ENCODE results near the gene HBA1.
"Not testable (repeated sequence)": the region's sequence is repeated elsewhere in the genome, so short reads cannot be mapped to it uniquely, and the experiment has no call there.

HBA1 gene

DNA sequence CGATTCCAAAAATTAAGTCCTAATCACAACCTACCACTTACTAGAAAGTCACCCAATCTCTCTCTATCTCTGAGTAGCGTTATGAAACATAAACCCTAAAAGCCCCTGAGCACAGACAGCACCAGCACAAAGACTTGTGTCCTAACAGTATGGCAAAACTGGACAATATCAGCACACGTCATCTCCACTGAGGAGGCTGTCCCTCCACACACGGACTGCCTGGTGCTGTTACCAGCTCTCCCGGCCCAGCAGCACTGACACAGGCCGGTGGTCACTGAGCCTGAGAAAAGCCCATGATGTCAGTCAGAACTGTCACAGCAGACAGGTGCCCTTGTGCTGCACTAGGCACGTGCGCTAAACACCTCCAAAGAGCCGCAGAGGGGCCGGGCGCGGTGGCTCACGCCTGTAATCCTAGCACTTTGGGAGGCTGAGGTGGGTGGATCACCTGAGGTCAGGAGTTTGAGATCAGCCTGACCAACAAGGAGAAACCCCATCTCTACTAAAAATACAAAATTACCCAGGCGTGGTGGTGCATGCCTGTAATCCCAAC, 35.2 kb downstream of the HBA1 start:
- H3K79me2 ChIP-seq (ENCODE audit: control insufficient read depth, insufficient read depth, low read length, unreplicated experiment), result peaks cover 56% of the 10 kb centered on the region
- H3K27ac ChIP-seq (ENCODE audit: low read depth, low read length); H3K4me3 ChIP-seq (ENCODE audit: low read depth, low read length); H3K4me1 ChIP-seq (ENCODE audit: control insufficient read depth, insufficient read depth, low read length, unreplicated experiment); H2AFZ ChIP-seq (ENCODE audit: low read length, unreplicated experiment); H3K27me3 ChIP-seq (ENCODE audit: insufficient read depth, low read length): not testable (repeated sequence)
- peaks cover 26% of the 10 kb centered on the region for H3K36me3 ChIP-seq (ENCODE audit: insufficient read depth, low read length)

DNA sequence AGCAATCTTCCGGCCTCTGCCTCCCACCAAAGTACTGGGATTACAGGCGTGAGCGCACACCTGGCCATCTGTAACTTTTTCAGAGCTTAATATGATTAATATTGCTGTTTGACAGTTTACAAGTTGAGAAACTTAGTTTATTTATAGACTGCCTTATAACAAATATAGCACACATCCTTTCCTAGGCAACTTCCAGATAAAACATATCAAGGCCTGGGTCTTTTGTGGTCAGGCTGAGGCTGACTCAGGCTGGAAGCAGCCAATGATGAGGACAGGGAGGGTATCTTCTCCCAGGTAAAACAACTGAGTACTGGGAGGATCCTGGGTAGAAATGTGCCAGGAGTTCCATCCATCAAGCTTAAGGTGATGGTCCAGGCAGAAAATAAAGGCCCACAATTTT, 36.5 kb downstream of the HBA1 start:
- Histone ChIP-seq H3K27ac (ENCODE audit: low read depth, low read length) (no peak overlapping the region), H3K79me2 (ENCODE audit: control insufficient read depth, insufficient read depth, low read length, unreplicated experiment) (peaks cover 61% of the 10 kb centered on the region), H3K36me3 (ENCODE audit: insufficient read depth, low read length) (peaks cover 25% of the 10 kb centered on the region), H3K27me3 (ENCODE audit: insufficient read depth, low read length) (no peaks in the 10 kb centered on the region), H3K4me1 (ENCODE audit: control insufficient read depth, insufficient read depth, low read length, unreplicated experiment) (peaks cover 2% of the 10 kb centered on the region), H3K4me3 (ENCODE audit: low read depth, low read length) (no peak overlapping the region), H2AFZ (ENCODE audit: low read length, unreplicated experiment) (no peak overlapping the region)

DNA sequence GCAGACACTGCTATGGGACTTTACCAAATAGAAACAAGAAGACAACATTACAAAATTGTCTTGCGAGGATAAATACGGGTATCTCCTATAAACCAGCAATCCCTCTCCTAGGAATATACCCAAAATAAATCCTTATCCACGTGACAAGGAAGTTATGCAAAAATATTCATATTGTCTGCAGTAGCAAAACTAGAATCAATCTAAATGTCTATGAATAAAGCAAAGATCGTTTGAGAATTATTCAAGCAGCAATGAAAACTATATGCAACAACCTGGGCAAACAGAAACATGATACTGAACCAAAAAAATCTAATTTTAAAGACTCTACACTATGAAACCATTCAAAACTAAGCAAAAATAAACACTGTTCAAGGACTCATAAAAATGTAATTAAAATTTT, 43.5 kb downstream of the HBA1 start:
- no peaks in the 10 kb centered on the region for H3K27me3 ChIP-seq (ENCODE audit: insufficient read depth, low read length)
- H2AFZ ChIP-seq (ENCODE audit: low read length, unreplicated experiment), result no peak overlapping the region
- H3K4me1 ChIP-seq (ENCODE audit: control insufficient read depth, insufficient read depth, low read length, unreplicated experiment), result no peaks in the 10 kb centered on the region
- H3K79me2 ChIP-seq (ENCODE audit: control insufficient read depth, insufficient read depth, low read length, unreplicated experiment), result peaks cover 66% of the 10 kb centered on the region
- no peak overlapping the region for H3K27ac ChIP-seq (ENCODE audit: low read depth, low read length)
- H3K36me3 ChIP-seq (ENCODE audit: insufficient read depth, low read length), result peaks cover 21% of the 10 kb centered on the region
- H3K4me3 ChIP-seq (ENCODE audit: low read depth, low read length), result no peak overlapping the region

Measured in ACC112 (cell line).